ENCODE results near the gene TRAK2.
"Not testable (repeated sequence)": the region's sequence is repeated elsewhere in the genome, so short reads cannot be mapped to it uniquely, and the experiment has no call there.

- TF ChIP-seq SUZ12 (IDR thresholded peaks at IDR 0.05); HDGF (IDR thresholded peaks at IDR 0.05; ENCODE audit: borderline replicate concordance); NFRKB (IDR thresholded peaks at IDR 0.05); FOXK2 (IDR thresholded peaks at IDR 0.05); BHLHE40 (IDR thresholded peaks at IDR 0.05; ENCODE audit: borderline replicate concordance); SP1 (IDR thresholded peaks at IDR 0.05): not testable (repeated sequence)
Observed at GRCh38 chr2:201483758-201484157, 32.5 kb upstream of the TRAK2 start.

Measured in HEK293T (cell line).